ENCODE data around the gene RPS2. TPM values are rescaled to one million over a fixed set of nuclear protein-coding genes. Genes with fewer than 3 reads are reported as not detected.

Gene RPS2
- total RNA-seq, 2 experiments from 2014 or later = 2,461 to 3,120 TPM

GRCh38 chr16:1968146-1968953, 3.7 kb upstream of the RPS2 start:
- Histone ChIP-seq H3K9me3 (ENCODE audit: low read length) (no peaks in the 10 kb centered on the region), H3K79me2 (ENCODE audit: insufficient read depth, low read depth, low read length) (peaks cover 53% of the 10 kb centered on the region), H3K9me2 (ENCODE audit: insufficient read depth, low read length) (no peaks in the 10 kb centered on the region), H3K27ac (ENCODE audit: low read depth, low read length, poor library complexity, severe bottlenecking) (no peak overlapping the region), H3K4me3 (ENCODE audit: low read depth, low read length, poor library complexity, severe bottlenecking) (no peak overlapping the region), H3K36me3 (ENCODE audit: insufficient read depth, low read length) (peaks cover 34% of the 10 kb centered on the region), H3K4me1 (ENCODE audit: insufficient read depth, low read length, poor library complexity, severe bottlenecking) (peaks cover 18% of the 10 kb centered on the region), H2AFZ (ENCODE audit: low read length) (no peak overlapping the region), H3K4me2 (ENCODE audit: low read length) (no peak overlapping the region), H4K20me1 (ENCODE audit: insufficient read depth, low read length) (peaks cover 7% of the 10 kb centered on the region)
- TF ChIP-seq EZH2phosphoT487 (IDR thresholded peaks at IDR 0.05; ENCODE audit: borderline replicate concordance, low read depth, low read length) (no peak), CTCF (conservative IDR thresholded peaks at IDR 0.05; ENCODE audit: low read length) (no peak)
- POLR2A ChIA-PET = no interaction called here
- intact Hi-C loops (cut with micrococcal nuclease; ENCODE audit: unreplicated experiment) = no loop called here
- BruUV-seq (replicated peaks) = no TSS peak
- CTCF ChIA-PET (ENCODE audit: unreplicated experiment) = no interaction called here
- DNase-seq (ENCODE audit: low spot score) = no peak

DNA sequence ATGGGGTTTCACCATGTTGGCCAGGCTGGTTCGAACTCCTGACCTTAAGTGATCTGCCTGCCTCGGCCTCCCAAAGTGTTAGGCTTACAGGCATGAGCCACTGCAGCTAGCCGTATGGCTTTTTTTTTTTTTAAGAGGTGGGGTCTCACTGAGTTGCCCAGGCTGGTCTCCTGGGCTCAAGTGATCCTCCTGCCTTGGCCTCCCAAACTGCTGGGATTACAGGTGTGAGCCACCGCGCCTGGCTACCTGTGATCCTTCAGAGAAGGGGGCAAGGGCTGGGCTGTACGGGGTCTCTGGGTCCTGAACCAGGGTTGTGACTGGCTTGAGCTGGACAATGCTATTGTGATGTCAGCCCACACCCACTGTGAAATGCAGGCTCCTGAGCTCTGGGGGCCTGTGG, 1.8 kb upstream of the RPS2 start, which contains the start of gene RNF151:
RNF151 (plus strand) TSS at position 397 of the 400 bp plus-strand sequence. CDS start 26 bp downstream, outside the sequence.
- Histone ChIP-seq H3K4me3 (ENCODE audit: low read depth, low read length, poor library complexity, severe bottlenecking) (peak within 1 kb of the TSS; percentile 82), H3K4me1 (ENCODE audit: insufficient read depth, low read length, poor library complexity, severe bottlenecking) (peaks cover 24% of the 10 kb centered on the region), H3K9me3 (ENCODE audit: low read length) (no peaks in the 10 kb centered on the region), H3K79me2 (ENCODE audit: insufficient read depth, low read depth, low read length) (peaks cover 54% of the 10 kb centered on the region), H3K4me2 (ENCODE audit: low read length) (peak within 1 kb of the TSS; percentile 72), H4K20me1 (ENCODE audit: insufficient read depth, low read length) (peaks cover 14% of the 10 kb centered on the region), H3K27ac (ENCODE audit: low read depth, low read length, poor library complexity, severe bottlenecking) (peak within 1 kb of the TSS; percentile 80), H3K9me2 (ENCODE audit: insufficient read depth, low read length) (no peaks in the 10 kb centered on the region), H3K36me3 (ENCODE audit: insufficient read depth, low read length) (peaks cover 53% of the 10 kb centered on the region), H2AFZ (ENCODE audit: low read length) (no peak within 1 kb of the TSS)
- no TSS peak for BruUV-seq (replicated peaks)
- POLR2A ChIA-PET = no interaction called here
- intact Hi-C loops (cut with micrococcal nuclease; ENCODE audit: unreplicated experiment) = no loop called here
- TF ChIP-seq EZH2phosphoT487 (IDR thresholded peaks at IDR 0.05; ENCODE audit: borderline replicate concordance, low read depth, low read length) (no peak), CTCF (conservative IDR thresholded peaks at IDR 0.05; ENCODE audit: low read length) (no peak)
- DNase-seq (ENCODE audit: low spot score) = no peak
- CTCF ChIA-PET (ENCODE audit: unreplicated experiment) = no interaction called here

All from OCI-LY7 (cell line).